Measurements from ENCODE around the gene CAMSAP1. TPM values are rescaled to one million over a fixed set of nuclear protein-coding genes. Genes with fewer than 3 reads are reported as not detected.

CAMSAP1 gene
- total and polyA plus RNA-seq, 9 of the 15 experiments (the other 6 are each of a cell fraction or from before 2014, with no cell fraction given) = 1.5 to 28.8 (median 14.3) TPM

DNA sequence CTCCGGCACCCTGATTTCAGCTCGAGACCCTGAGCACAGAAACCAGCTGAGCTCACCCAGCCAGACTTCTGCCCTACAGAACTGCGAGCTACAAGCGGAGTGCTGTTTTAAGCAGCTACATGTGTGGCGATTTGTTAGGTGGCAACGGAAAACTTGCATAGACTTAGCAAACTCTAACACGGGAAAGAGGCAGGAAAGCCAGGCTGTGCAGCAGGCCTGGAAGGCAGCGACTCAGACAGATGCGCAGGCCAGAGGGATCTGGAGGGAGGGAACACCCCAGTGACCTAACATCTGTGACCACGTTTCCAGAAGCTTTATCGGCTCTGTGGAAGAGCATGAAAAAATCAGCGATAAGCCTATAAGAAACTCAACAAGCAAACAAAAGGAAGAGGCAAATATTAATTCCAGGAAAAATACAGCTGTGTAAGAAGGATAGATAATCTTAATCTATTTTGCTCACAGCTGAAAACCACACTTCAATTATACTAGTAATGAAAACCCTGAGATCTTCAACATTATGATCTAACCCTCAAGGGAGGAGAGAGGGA lies 42.9 kb upstream of the CAMSAP1 start (continued):
- peak in 1 of 2 experiments; percentile 49; a peak in 1 of 3 replicates for TF ChIP-seq CBX3 (IDR thresholded peaks at IDR 0.05; ENCODE audit: borderline replicate concordance in 1 of 2, low read length in 2 of 2)
- no peak for TF ChIP-seq CBX1 (IDR thresholded peaks at IDR 0.05; ENCODE audit: low read depth)
- TF ChIP-seq, protein P1, sequence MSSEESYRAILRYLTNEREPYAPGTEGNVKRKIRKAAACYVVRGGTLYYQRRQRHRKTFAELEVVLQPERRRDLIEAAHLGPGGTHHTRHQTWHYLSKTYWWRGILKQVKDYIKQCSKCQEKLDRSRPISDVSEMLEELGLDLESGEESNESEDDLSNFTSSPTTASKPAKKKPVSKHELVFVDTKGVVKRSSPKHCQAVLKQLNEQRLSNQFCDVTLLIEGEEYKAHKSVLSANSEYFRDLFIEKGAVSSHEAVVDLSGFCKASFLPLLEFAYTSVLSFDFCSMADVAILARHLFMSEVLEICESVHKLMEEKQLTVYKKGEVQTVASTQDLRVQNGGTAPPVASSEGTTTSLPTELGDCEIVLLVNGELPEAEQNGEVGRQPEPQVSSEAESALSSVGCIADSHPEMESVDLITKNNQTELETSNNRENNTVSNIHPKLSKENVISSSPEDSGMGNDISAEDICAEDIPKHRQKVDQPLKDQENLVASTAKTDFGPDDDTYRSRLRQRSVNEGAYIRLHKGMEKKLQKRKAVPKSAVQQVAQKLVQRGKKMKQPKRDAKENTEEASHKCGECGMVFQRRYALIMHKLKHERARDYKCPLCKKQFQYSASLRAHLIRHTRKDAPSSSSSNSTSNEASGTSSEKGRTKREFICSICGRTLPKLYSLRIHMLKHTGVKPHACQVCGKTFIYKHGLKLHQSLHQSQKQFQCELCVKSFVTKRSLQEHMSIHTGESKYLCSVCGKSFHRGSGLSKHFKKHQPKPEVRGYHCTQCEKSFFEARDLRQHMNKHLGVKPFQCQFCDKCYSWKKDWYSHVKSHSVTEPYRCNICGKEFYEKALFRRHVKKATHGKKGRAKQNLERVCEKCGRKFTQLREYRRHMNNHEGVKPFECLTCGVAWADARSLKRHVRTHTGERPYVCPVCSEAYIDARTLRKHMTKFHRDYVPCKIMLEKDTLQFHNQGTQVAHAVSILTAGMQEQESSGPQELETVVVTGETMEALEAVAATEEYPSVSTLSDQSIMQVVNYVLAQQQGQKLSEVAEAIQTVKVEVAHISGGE (CRISPR knock-in tag; IDR thresholded peaks at IDR 0.05) = peak in 1 of 3 experiments; percentile 77; a peak in 2 of 6 replicates
- TF ChIP-seq, protein P2, sequence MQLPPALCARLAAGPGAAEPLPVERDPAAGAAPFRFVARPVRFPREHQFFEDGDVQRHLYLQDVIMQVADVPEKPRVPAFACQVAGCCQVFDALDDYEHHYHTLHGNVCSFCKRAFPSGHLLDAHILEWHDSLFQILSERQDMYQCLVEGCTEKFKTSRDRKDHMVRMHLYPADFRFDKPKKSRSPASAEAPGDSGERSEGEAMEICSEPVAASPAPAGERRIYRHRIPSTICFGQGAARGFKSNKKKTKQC (CRISPR knock-in tag; IDR thresholded peaks at IDR 0.05) = no peak
- TF ChIP-seq, protein P3, sequence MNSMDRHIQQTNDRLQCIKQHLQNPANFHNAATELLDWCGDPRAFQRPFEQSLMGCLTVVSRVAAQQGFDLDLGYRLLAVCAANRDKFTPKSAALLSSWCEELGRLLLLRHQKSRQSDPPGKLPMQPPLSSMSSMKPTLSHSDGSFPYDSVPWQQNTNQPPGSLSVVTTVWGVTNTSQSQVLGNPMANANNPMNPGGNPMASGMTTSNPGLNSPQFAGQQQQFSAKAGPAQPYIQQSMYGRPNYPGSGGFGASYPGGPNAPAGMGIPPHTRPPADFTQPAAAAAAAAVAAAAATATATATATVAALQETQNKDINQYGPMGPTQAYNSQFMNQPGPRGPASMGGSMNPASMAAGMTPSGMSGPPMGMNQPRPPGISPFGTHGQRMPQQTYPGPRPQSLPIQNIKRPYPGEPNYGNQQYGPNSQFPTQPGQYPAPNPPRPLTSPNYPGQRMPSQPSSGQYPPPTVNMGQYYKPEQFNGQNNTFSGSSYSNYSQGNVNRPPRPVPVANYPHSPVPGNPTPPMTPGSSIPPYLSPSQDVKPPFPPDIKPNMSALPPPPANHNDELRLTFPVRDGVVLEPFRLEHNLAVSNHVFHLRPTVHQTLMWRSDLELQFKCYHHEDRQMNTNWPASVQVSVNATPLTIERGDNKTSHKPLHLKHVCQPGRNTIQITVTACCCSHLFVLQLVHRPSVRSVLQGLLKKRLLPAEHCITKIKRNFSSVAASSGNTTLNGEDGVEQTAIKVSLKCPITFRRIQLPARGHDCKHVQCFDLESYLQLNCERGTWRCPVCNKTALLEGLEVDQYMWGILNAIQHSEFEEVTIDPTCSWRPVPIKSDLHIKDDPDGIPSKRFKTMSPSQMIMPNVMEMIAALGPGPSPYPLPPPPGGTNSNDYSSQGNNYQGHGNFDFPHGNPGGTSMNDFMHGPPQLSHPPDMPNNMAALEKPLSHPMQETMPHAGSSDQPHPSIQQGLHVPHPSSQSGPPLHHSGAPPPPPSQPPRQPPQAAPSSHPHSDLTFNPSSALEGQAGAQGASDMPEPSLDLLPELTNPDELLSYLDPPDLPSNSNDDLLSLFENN (IDR thresholded peaks at IDR 0.05; ENCODE audit: low read depth in 2 of 2, low read length in 2 of 2) = no peak
- peak; percentile 94 for TF ChIP-seq HDAC2 (IDR thresholded peaks at IDR 0.05)
- TF ChIP-seq ZNF76 (CRISPR knock-in tag; IDR thresholded peaks at IDR 0.05; ENCODE audit: borderline replicate concordance) = peak; percentile 21; the same call in 1 of the 2 replicates
- TF ChIP-seq POLR2H (tag; IDR thresholded peaks at IDR 0.05; ENCODE audit: low read depth) = no peak
- no peak for TF ChIP-seq ZNF12 (CRISPR knock-in tag; IDR thresholded peaks at IDR 0.05)
- no peak for TF ChIP-seq EGR1 (conservative IDR thresholded peaks at IDR 0.05)
- TF ChIP-seq, protein P4, sequence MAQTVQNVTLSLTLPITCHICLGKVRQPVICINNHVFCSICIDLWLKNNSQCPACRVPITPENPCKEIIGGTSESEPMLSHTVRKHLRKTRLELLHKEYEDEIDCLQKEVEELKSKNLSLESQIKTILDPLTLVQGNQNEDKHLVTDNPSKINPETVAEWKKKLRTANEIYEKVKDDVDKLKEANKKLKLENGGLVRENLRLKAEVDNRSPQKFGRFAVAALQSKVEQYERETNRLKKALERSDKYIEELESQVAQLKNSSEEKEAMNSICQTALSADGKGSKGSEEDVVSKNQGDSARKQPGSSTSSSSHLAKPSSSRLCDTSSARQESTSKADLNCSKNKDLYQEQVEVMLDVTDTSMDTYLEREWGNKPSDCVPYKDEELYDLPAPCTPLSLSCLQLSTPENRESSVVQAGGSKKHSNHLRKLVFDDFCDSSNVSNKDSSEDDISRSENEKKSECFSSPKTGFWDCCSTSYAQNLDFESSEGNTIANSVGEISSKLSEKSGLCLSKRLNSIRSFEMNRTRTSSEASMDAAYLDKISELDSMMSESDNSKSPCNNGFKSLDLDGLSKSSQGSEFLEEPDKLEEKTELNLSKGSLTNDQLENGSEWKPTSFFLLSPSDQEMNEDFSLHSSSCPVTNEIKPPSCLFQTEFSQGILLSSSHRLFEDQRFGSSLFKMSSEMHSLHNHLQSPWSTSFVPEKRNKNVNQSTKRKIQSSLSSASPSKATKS (CRISPR knock-in tag; IDR thresholded peaks at IDR 0.05) = no peak
- TF ChIP-seq, protein P5, sequence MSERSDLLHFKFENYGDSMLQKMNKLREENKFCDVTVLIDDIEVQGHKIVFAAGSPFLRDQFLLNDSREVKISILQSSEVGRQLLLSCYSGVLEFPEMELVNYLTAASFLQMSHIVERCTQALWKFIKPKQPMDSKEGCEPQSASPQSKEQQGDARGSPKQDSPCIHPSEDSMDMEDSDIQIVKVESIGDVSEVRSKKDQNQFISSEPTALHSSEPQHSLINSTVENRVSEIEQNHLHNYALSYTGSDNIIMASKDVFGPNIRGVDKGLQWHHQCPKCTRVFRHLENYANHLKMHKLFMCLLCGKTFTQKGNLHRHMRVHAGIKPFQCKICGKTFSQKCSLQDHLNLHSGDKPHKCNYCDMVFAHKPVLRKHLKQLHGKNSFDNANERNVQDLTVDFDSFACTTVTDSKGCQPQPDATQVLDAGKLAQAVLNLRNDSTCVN (CRISPR knock-in tag; IDR thresholded peaks at IDR 0.05) = no peak; the same call in 1 of the 2 replicates
- peak; percentile 29; the same call in 1 of the 2 replicates for TF ChIP-seq MAFF (IDR thresholded peaks at IDR 0.05; ENCODE audit: low read length)
- TF ChIP-seq GATAD2B (IDR thresholded peaks at IDR 0.05; ENCODE audit: borderline replicate concordance) = no peak
- no peak for TF ChIP-seq POLR2B (IDR thresholded peaks at IDR 0.05; ENCODE audit: low read depth, partially characterized antibody)
- no peak for TF ChIP-seq NR2C1 (IDR thresholded peaks at IDR 0.05)
- TF ChIP-seq NR2C1 (tag; IDR thresholded peaks at IDR 0.05) = peak; percentile 65
